Astrocyte of the hippocampus (primary cell): ENCODE measurements around the gene NOD2.

Source experiments
- DNase-seq: peaks from one replicate; pipeline ENCODE4 v3.0.0; 2011; ENCODE audit warnings: low read depth, low spot score

NOD2 gene

GRCh38 chr16:50670476-50670875 lies 22.9 kb upstream of the NOD2 start:
- DNase-seq: no peak

GRCh38 chr16:50671644-50672260 lies 21.7 kb upstream of the NOD2 start:
- DNase-seq: peak; percentile 16

GRCh38 chr16:50673496-50674275 lies 19.7 kb upstream of the NOD2 start:
- DNase-seq: no peak

GRCh38 chr16:50674831-50675230 lies 18.6 kb upstream of the NOD2 start:
- peak; percentile 19 for DNase-seq

- no peak for DNase-seq
Measured at GRCh38 chr16:50675686-50676610, 17.5 kb upstream of the NOD2 start.

GRCh38 chr16:50676684-50677225 lies 16.7 kb upstream of the NOD2 start:
- DNase-seq: no peak

- no peak for DNase-seq
Measured at GRCh38 chr16:50677351-50677750, 16.1 kb upstream of the NOD2 start.

- no peak for DNase-seq
Measured at GRCh38 chr16:50678531-50678930, 14.9 kb upstream of the NOD2 start.

GRCh38 chr16:50679266-50679665 lies 14.1 kb upstream of the NOD2 start:
- DNase-seq: no peak

GRCh38 chr16:50679676-50680555 lies 13.5 kb upstream of the NOD2 start:
- DNase-seq: no peak

GRCh38 chr16:50680556-50680893 lies 12.9 kb upstream of the NOD2 start:
- no peak for DNase-seq

GRCh38 chr16:50681021-50681885 lies 12.2 kb upstream of the NOD2 start, which contains the start of gene SNX20:
Gene SNX20, minus strand, starts transcription at chr16:50681312. Its CDS starts 3,786 bp downstream, at chr16:50677526.
- DNase-seq: no peak

- no peak for DNase-seq
Measured at GRCh38 chr16:50683689-50684374, 9.6 kb upstream of the NOD2 start.

GRCh38 chr16:50684823-50685461 lies 8.5 kb upstream of the NOD2 start:
- DNase-seq: no peak

GRCh38 chr16:50685462-50686063 lies 7.8 kb upstream of the NOD2 start:
- no peak for DNase-seq

- DNase-seq: no peak
Measured at GRCh38 chr16:50688083-50688482, 5.3 kb upstream of the NOD2 start.

- DNase-seq: no peak
Measured at GRCh38 chr16:50688867-50689266, 4.5 kb upstream of the NOD2 start.

- DNase-seq: no peak
Measured at GRCh38 chr16:50690177-50690576, 3.2 kb upstream of the NOD2 start.

GRCh38 chr16:50692644-50692998 lies 785 bp upstream of the NOD2 start:
- no peak for DNase-seq
